Psoas muscle (tissue), 8 donors: ENCODE data around the gene METTL5. TPM values are rescaled to one million over a fixed set of nuclear protein-coding genes. Genes with fewer than 3 reads are reported as not detected.

Source experiments
- ATAC-seq, 4 donors: fragments of 200-7000 bp; cut with Tn5 transposase; one replicate each; pipeline ENCODE4 v1.9.1; 2020; ENCODE audit warnings: moderate library complexity in 3 of 4, mild to moderate bottlenecking in 2 of 4
- DNase-seq, 2 donors: peaks; one replicate each; pipeline ENCODE4 v3.0.0-alpha.2; 2020
- H3K27ac ChIP-seq: fragments of 200-600 bp; one replicate; pipeline ENCODE4 v1.8.0; 2022
- H3K27me3 ChIP-seq, 3 donors: fragments of 200-600 bp in 1 of 3; one replicate each; pipeline versions ENCODE4 v1.6.1 to v1.8.0; 2013 to 2022; ENCODE audit warnings: low read length in 2 of 3, mild to moderate bottlenecking in 2 of 3, moderate library complexity in 1 of 3; ENCODE audit not compliant: insufficient read depth in 3 of 3
- H3K36me3 ChIP-seq, 2 donors: fragments of 200-600 bp in 1 of 2; one replicate each; pipeline versions ENCODE4 v1.6.1 to v1.8.0; 2013 to 2022; ENCODE audit warnings: low read depth in 1 of 2, mild to moderate bottlenecking in 1 of 2, moderate library complexity in 1 of 2; ENCODE audit not compliant: insufficient read depth in 1 of 2
- H3K4me1 ChIP-seq: fragments of 200-600 bp; one replicate; pipeline ENCODE4 v1.8.0; 2022
- H3K4me3 ChIP-seq: fragments of 200-600 bp; one replicate; pipeline ENCODE4 v1.8.0; 2022; ENCODE audit warnings: mild to moderate bottlenecking
- H3K9me3 ChIP-seq: fragments of 200-600 bp; one replicate; pipeline ENCODE4 v1.8.0; 2022
- WGBS, 3 donors: extraction: QIAGEN DNeasy Blood & Tissue Kit; methylation state at CpG; one replicate each; pipeline versions ENCODE4 v1.1.6 to v1.1.7; 2013; 5-methylcytosine and 5-hydroxymethylcytosine counted together
- intact Hi-C, 2 donors: fragments of 100-400 bp; cut with DNase I; formaldehyde crosslinking; loops; one replicate each; pipeline versions ENCODE4 v1.11.0 to v1.14.2; 2022
- polyA plus RNA-seq, 3 donors: library from polyadenylated mRNA; stranded (reverse); fragments of 200-250 nt; gene quantifications; one replicate each; pipeline ENCODE4 v1.2.3, GENCODE V29; 2013
- total RNA-seq, 4 donors: library from RNA; stranded (reverse); fragmentation: NEBNext Ultra II Directional in 2 of 4; extraction: Animal tissue kit (Norgen Biotek cat#: 25700) in 2 of 4; gene quantifications; one replicate each; pipeline versions ENCODE4 v1.2.1 to v1.2.4, GENCODE V29; 2021 to 2023
- TF ChIP-seq, protein P1 (sequence below): fragments of 200-600 bp; IDR thresholded peaks from one replicate; pipeline ENCODE4 v1.8.0; 2022; ENCODE audit warnings: antibody characterized with exemption
- donor health status: healthy with polysubstance abuse.
- donor health status: DM: no; HTN: no; CAD: no; lungs with moderate emphysema.
- donor health status: Bipolar disorder and iron deficiency.
- donor health status: healthy.
- donor health status: DM: yes; HTN: yes; CAD: no.
- donor health status: DM: no; HTN: no; CAD: no.
- donor health status: DM: no; HTN: no; CAD: no.
- donor health status: DM: yes; HTN: yes; CAD: no.

METTL5 gene
- total and polyA plus RNA-seq, 7 donors = 44.9 to 75.4 (median 55.8) TPM

DNA sequence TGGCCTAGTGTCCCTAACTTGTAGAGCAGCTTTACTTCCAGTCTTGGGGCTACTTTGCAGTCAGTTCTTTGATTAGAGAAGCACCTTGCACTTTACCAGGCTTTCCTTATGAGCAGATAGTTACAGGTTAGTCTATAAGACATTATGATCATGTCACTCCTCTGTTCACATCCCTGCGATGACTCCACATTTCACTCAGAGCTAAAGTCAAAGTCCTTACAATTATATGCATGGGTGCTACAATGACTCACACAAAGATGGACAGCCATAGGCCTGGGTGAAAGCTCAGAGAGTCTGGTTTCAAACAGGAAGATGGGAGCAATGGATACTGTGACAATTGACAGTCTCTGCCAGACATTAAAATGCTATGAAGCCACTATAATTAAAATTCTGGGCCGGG, 53.1 kb downstream of the METTL5 start:
- intact Hi-C loops = no loop called here
- no peak for ATAC-seq
- H3K4me1 ChIP-seq = peaks cover 5% of the 10 kb centered on the region
- H3K36me3 ChIP-seq = no peaks in the 10 kb centered on the region
- TF ChIP-seq, protein P1, sequence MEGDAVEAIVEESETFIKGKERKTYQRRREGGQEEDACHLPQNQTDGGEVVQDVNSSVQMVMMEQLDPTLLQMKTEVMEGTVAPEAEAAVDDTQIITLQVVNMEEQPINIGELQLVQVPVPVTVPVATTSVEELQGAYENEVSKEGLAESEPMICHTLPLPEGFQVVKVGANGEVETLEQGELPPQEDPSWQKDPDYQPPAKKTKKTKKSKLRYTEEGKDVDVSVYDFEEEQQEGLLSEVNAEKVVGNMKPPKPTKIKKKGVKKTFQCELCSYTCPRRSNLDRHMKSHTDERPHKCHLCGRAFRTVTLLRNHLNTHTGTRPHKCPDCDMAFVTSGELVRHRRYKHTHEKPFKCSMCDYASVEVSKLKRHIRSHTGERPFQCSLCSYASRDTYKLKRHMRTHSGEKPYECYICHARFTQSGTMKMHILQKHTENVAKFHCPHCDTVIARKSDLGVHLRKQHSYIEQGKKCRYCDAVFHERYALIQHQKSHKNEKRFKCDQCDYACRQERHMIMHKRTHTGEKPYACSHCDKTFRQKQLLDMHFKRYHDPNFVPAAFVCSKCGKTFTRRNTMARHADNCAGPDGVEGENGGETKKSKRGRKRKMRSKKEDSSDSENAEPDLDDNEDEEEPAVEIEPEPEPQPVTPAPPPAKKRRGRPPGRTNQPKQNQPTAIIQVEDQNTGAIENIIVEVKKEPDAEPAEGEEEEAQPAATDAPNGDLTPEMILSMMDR = no peak
- DNase-seq = no peak
- no peak overlapping the region for H3K27ac ChIP-seq
- no peaks in the 10 kb centered on the region for H3K9me3 ChIP-seq
- no peak overlapping the region for H3K4me3 ChIP-seq
- WGBS, 3 donors = 93 to 100% (median 96%) methylated on average over 2 of the region's 2 CpGs
- H3K27me3 ChIP-seq = peaks cover 0 to 4% (median 0%) of the 10 kb centered on the region in 3 donors

DNA sequence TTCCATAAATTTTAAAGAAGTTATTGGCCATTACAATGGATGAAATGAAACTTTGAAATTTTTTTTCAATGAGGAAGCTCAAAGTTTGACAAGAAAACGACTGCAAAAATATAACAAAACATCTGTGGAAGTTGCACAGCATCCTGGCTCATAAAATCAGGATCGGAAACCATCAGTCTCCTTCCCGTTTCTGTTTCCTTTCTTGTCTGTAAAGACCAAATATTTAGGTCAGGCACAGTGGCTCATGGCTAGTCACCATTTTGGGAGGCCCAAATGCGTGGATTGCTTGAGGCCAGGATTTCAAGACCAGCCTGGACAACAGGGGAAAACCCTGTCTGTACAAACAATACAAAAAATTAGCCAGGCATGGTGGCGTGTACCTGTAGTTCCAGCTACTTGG, 53.7 kb downstream of the METTL5 start:
- Histone ChIP-seq H3K36me3 (no peaks in the 10 kb centered on the region), H3K4me3 (no peak overlapping the region), H3K9me3 (no peaks in the 10 kb centered on the region), H3K27ac (no peak overlapping the region), H3K4me1 (peaks cover 5% of the 10 kb centered on the region), H3K27me3 (peaks cover 0 to 4% (median 0%) of the 10 kb centered on the region in 3 donors)
- intact Hi-C loops = no loop called here
- DNase-seq = no peak
- TF ChIP-seq, protein P1 = no peak
- no peak for ATAC-seq
- 82 to 92% (median 87%) methylated on average over 5 of the region's 5 CpGs for WGBS, 3 donors

DNA sequence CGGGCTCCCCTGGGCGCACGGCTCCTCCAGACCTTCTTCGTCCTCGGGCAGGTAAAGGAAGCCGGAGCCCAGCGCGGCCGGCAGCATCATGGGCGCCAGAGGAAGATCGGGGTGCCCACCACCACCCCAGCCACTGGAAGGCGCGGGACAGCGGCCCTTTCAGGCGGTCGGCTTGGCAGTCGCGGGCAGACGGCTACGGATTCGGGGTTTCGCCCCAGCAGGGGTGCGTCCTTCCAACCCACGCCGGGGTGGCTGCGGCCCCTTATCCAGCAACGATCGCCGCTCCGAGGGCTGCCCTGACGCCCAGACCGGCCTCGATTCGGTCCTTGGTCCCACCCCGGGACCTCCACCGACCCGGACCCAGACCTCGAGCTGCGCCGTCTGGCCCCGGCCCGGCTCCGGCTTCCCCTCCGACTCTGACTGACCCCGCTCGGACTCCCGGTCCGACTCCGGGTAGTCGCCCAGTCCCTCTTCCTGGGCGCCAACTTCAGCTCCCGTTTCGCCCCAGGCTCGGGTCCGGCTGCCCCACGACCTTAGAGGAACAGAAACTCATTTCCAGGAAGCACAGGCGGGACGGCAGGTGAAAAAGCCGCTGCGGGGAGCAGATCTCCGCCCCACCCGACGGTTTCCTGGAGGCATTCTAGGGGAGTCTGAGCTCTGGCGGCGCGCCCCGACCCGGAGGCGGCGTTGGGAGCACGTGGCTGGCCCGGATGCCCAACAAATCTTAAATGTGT, 56.3 kb downstream of the METTL5 start:
- Histone ChIP-seq H3K9me3 (no peaks in the 10 kb centered on the region), H3K4me3 (peak overlapping the region; percentile 52), H3K36me3 (no peaks in the 10 kb centered on the region), H3K27me3 (peaks cover 0 to 4% (median 0%) of the 10 kb centered on the region in 3 donors), H3K4me1 (peaks cover 5% of the 10 kb centered on the region), H3K27ac (no peak overlapping the region)
- DNase-seq (peak; percentile 32 to 52), ATAC-seq (peak in 1 of 4 donors; percentile 21)
- TF ChIP-seq, protein P1 = no peak
- 36 to 52% (median 51%) methylated on average over 65 to 72 of the region's 72 CpGs for WGBS, 3 donors
- intact Hi-C loops = no loop called here

DNA sequence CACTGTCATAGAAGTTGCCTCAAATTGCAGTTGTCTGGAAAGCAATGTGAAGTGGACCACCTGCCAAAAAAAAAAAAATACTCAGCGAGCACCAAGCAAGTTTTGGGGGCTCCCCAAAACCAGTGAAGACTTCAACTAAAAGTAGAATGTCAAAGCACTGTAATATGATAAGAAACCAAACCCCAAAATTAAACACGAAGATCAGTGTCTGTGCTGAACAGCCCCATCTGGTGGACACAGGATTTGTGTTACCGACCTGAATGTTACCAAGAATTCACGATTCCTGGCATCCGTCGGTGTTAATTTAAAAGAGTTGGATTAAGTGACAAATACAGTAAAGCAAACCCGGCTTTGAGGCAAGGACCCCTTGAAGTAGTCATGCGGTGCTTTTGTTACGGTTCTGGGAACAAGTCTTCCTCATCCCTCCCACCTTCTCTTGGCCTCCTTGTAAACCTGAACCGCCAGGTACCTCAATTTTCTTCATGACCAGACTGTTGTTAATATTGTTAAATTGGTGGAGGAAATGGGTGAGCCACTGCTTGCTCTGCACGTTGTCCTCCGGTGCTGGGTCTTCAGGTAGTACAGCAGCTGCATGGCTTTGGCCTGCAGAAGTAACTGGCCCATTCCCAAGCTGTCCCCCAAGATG, 57.3 kb downstream of the METTL5 start:
- WGBS, 3 donors = 22 to 26% (median 23%) methylated on average over 12 of the region's 12 CpGs
- Histone ChIP-seq H3K27ac (no peak overlapping the region), H3K36me3 (peaks cover 0 to 3% of the 10 kb centered on the region in 2 donors), H3K27me3 (peaks cover 0 to 4% (median 0%) of the 10 kb centered on the region in 3 donors), H3K9me3 (no peaks in the 10 kb centered on the region), H3K4me1 (peaks cover 5% of the 10 kb centered on the region), H3K4me3 (no peak overlapping the region)
- DNase-seq (peak; percentile 17 to 54), ATAC-seq (peak in 1 of 4 donors; percentile 67)
- TF ChIP-seq, protein P1 = peak; percentile 73
- intact Hi-C loops = no loop called here
